ENCODE measurements around the gene ZHX3.
A peak's percentile ranks its signal among the peaks of the same experiment; 100 is the strongest.

Gene ZHX3

GRCh38 chr20:41300383-41300782, 17.1 kb downstream of the ZHX3 start:
- DNase-seq (ENCODE audit: low spot score): no peak

GRCh38 chr20:41299899-41300298, 17.6 kb downstream of the ZHX3 start:
- no peak for DNase-seq (ENCODE audit: low spot score)

- no peak for DNase-seq (ENCODE audit: low spot score)
Measured at GRCh38 chr20:41293269-41294037, 24.1 kb downstream of the ZHX3 start.

- no peak for DNase-seq (ENCODE audit: low spot score)
Measured at GRCh38 chr20:41290804-41291389, 26.6 kb downstream of the ZHX3 start.

GRCh38 chr20:41287327-41287726, 30.2 kb downstream of the ZHX3 start:
- DNase-seq (ENCODE audit: low spot score): no peak

- no peak for DNase-seq (ENCODE audit: low spot score)
Measured at GRCh38 chr20:41286240-41286851, 31.2 kb downstream of the ZHX3 start.

- DNase-seq (ENCODE audit: low spot score): peak; percentile 12
Measured at GRCh38 chr20:41279546-41280225, 37.8 kb downstream of the ZHX3 start.

- DNase-seq (ENCODE audit: low spot score): no peak
Measured at GRCh38 chr20:41278936-41279335, 38.6 kb downstream of the ZHX3 start.

GRCh38 chr20:41277049-41277448, 40.5 kb downstream of the ZHX3 start:
- no peak for DNase-seq (ENCODE audit: low spot score)

GRCh38 chr20:41276317-41276751, 41.2 kb downstream of the ZHX3 start:
- peak; percentile 75 for DNase-seq (ENCODE audit: low spot score)

- no peak for DNase-seq (ENCODE audit: low spot score)
Measured at GRCh38 chr20:41275301-41275731, 42.2 kb downstream of the ZHX3 start.

GRCh38 chr20:41274152-41274551, 43.4 kb downstream of the ZHX3 start:
- no peak for DNase-seq (ENCODE audit: low spot score)

- DNase-seq (ENCODE audit: low spot score): no peak
Measured at GRCh38 chr20:41273445-41273844, 44.1 kb downstream of the ZHX3 start.

GRCh38 chr20:41272339-41272738, 45.2 kb downstream of the ZHX3 start:
- DNase-seq (ENCODE audit: low spot score): peak; percentile 58

- no peak for DNase-seq (ENCODE audit: low spot score)
Measured at GRCh38 chr20:41268917-41269652, 48.4 kb downstream of the ZHX3 start.

- no peak for DNase-seq (ENCODE audit: low spot score)
Measured at GRCh38 chr20:41268402-41268801, 49.1 kb downstream of the ZHX3 start.

- DNase-seq (ENCODE audit: low spot score): no peak
Measured at GRCh38 chr20:41265938-41266337, 51.6 kb downstream of the ZHX3 start.

GRCh38 chr20:41264819-41265218, 52.7 kb downstream of the ZHX3 start:
- no peak for DNase-seq (ENCODE audit: low spot score)

GRCh38 chr20:41261790-41262717, 55.5 kb downstream of the ZHX3 start:
- DNase-seq (ENCODE audit: low spot score): no peak

- DNase-seq (ENCODE audit: low spot score): no peak
Measured at GRCh38 chr20:41261260-41261659, 56.3 kb downstream of the ZHX3 start.

- DNase-seq (ENCODE audit: low spot score): no peak
Measured at GRCh38 chr20:41260734-41261220, 56.8 kb downstream of the ZHX3 start.

Measured in putamen (tissue), 1 donor.